Muscle layer of colon (tissue), 2 donors: ENCODE results near the gene UNC5B.
A peak's percentile ranks its signal among the peaks of the same experiment; 100 is the strongest.

Experiments
- H3K27ac ChIP-seq: one replicate; pipeline ENCODE4 v1.7.0; 2013; ENCODE audit warnings: low read depth, mild to moderate bottlenecking, low read length, moderate library complexity
- H3K27me3 ChIP-seq, 2 donors: one replicate each; pipeline ENCODE4 v1.7.0; 2013; ENCODE audit warnings: low read length in 2 of 2, mild to moderate bottlenecking in 2 of 2; ENCODE audit not compliant: insufficient read depth in 2 of 2, control insufficient read depth in 1 of 2
- H3K36me3 ChIP-seq: one replicate; pipeline ENCODE4 v1.7.0; 2013; ENCODE audit warnings: mild to moderate bottlenecking, low read length; ENCODE audit not compliant: insufficient read depth
- H3K4me1 ChIP-seq: one replicate; pipeline ENCODE4 v1.7.0; 2013; ENCODE audit warnings: mild to moderate bottlenecking, low read length; ENCODE audit not compliant: insufficient read depth
- H3K4me3 ChIP-seq, 2 donors: one replicate each; pipeline ENCODE4 v1.7.0; 2013; ENCODE audit warnings: low read length in 2 of 2, low read depth in 1 of 2, mild to moderate bottlenecking in 1 of 2, moderate library complexity in 1 of 2
- H3K9ac ChIP-seq: one replicate; pipeline ENCODE4 v1.7.0; 2013; ENCODE audit warnings: low read length
- H3K9me3 ChIP-seq: one replicate; pipeline ENCODE4 v1.7.0; 2013; ENCODE audit warnings: mild to moderate bottlenecking, low read length
- donor health status: abdominal sarcoma.
- donor health status: Adenocarcinoma of cecum.

Gene UNC5B

GRCh38 chr10:71209731-71210541, 2.4 kb upstream of the UNC5B start:
- Histone ChIP-seq H3K36me3 (no peaks in the 10 kb centered on the region), H3K27ac (no peak overlapping the region), H3K9me3 (no peaks in the 10 kb centered on the region), H3K4me1 (peaks cover 14% of the 10 kb centered on the region), H3K4me3 (no peak overlapping the region), H3K27me3 (peaks cover 8 to 27% of the 10 kb centered on the region in 2 donors), H3K9ac (no peak overlapping the region)

- H3K27ac ChIP-seq, result no peak overlapping the region
- H3K36me3 ChIP-seq, result no peaks in the 10 kb centered on the region
- H3K4me1 ChIP-seq, result peaks cover 14% of the 10 kb centered on the region
- peaks cover 8 to 27% of the 10 kb centered on the region in 2 donors for H3K27me3 ChIP-seq
- no peaks in the 10 kb centered on the region for H3K9me3 ChIP-seq
- H3K4me3 ChIP-seq, result no peak overlapping the region
- no peak overlapping the region for H3K9ac ChIP-seq
These were observed 1.9 kb upstream of the UNC5B start for GRCh38 chr10:71210542-71210871.

- no peaks in the 10 kb centered on the region for H3K36me3 ChIP-seq
- no peak overlapping the region for H3K4me3 ChIP-seq
- peaks cover 8 to 27% of the 10 kb centered on the region in 2 donors for H3K27me3 ChIP-seq
- H3K4me1 ChIP-seq, result peaks cover 17% of the 10 kb centered on the region
- H3K9ac ChIP-seq, result no peak overlapping the region
- no peaks in the 10 kb centered on the region for H3K9me3 ChIP-seq
- no peak overlapping the region for H3K27ac ChIP-seq
These were observed 1.3 kb upstream of the UNC5B start for GRCh38 chr10:71211053-71211452.

GRCh38 chr10:71211775-71212317, 524 bp upstream of the UNC5B start:
- peaks cover 8 to 24% of the 10 kb centered on the region in 2 donors for H3K27me3 ChIP-seq
- peak overlapping the region; percentile 66 to 77 for H3K4me3 ChIP-seq
- H3K9ac ChIP-seq, result no peak overlapping the region
- H3K9me3 ChIP-seq, result no peaks in the 10 kb centered on the region
- peaks cover 24% of the 10 kb centered on the region for H3K4me1 ChIP-seq
- no peaks in the 10 kb centered on the region for H3K36me3 ChIP-seq
- H3K27ac ChIP-seq, result peak overlapping the region; percentile 77

GRCh38 chr10:71213127-71213621, 804 bp downstream of the UNC5B start:
- no peaks in the 10 kb centered on the region for H3K36me3 ChIP-seq
- H3K27me3 ChIP-seq, result peaks cover 8 to 21% of the 10 kb centered on the region in 2 donors
- H3K9me3 ChIP-seq, result no peaks in the 10 kb centered on the region
- H3K4me1 ChIP-seq, result peaks cover 31% of the 10 kb centered on the region
- no peak overlapping the region for H3K9ac ChIP-seq
- peak overlapping the region; percentile 57 for H3K27ac ChIP-seq
- H3K4me3 ChIP-seq, result peak overlapping the region; percentile 66 to 77

GRCh38 chr10:71213761-71214440, 1.5 kb downstream of the UNC5B start:
- Histone ChIP-seq H3K36me3 (no peaks in the 10 kb centered on the region), H3K9ac (no peak overlapping the region), H3K27me3 (peaks cover 8 to 21% of the 10 kb centered on the region in 2 donors), H3K27ac (no peak overlapping the region), H3K4me1 (peaks cover 31% of the 10 kb centered on the region), H3K4me3 (peak overlapping the region; percentile 47 to 58), H3K9me3 (no peaks in the 10 kb centered on the region)

- no peaks in the 10 kb centered on the region for H3K36me3 ChIP-seq
- no peaks in the 10 kb centered on the region for H3K9me3 ChIP-seq
- H3K4me3 ChIP-seq, result no peak overlapping the region
- H3K27me3 ChIP-seq, result peaks cover 8 to 17% of the 10 kb centered on the region in 2 donors
- no peak overlapping the region for H3K9ac ChIP-seq
- no peak overlapping the region for H3K27ac ChIP-seq
- H3K4me1 ChIP-seq, result peaks cover 31% of the 10 kb centered on the region
These were observed 2.5 kb downstream of the UNC5B start for GRCh38 chr10:71214641-71215559.

- Histone ChIP-seq H3K4me1 (peaks cover 31% of the 10 kb centered on the region), H3K27ac (no peak overlapping the region), H3K4me3 (no peak overlapping the region), H3K9me3 (no peaks in the 10 kb centered on the region), H3K36me3 (no peaks in the 10 kb centered on the region), H3K9ac (no peak overlapping the region), H3K27me3 (peaks cover 2 to 3% of the 10 kb centered on the region in 2 donors)
These were observed 4.0 kb downstream of the UNC5B start for GRCh38 chr10:71216363-71216695.

- H3K27ac ChIP-seq, result peak overlapping the region; percentile 55
- peak overlapping the region; percentile 15 for H3K9ac ChIP-seq
- no peaks in the 10 kb centered on the region for H3K9me3 ChIP-seq
- no peaks in the 10 kb centered on the region for H3K27me3 ChIP-seq
- peaks cover 27% of the 10 kb centered on the region for H3K4me1 ChIP-seq
- no peaks in the 10 kb centered on the region for H3K36me3 ChIP-seq
- peak overlapping the region; percentile 31 to 65 for H3K4me3 ChIP-seq
These were observed 4.4 kb downstream of the UNC5B start for GRCh38 chr10:71216751-71217265.

- Histone ChIP-seq H3K4me1 (peaks cover 24% of the 10 kb centered on the region), H3K36me3 (no peaks in the 10 kb centered on the region), H3K9me3 (no peaks in the 10 kb centered on the region), H3K9ac (peak overlapping the region; percentile 15), H3K27me3 (no peaks in the 10 kb centered on the region), H3K27ac (peak overlapping the region; percentile 55), H3K4me3 (peak overlapping the region; percentile 31 to 65)
These were observed 5.1 kb downstream of the UNC5B start for GRCh38 chr10:71217266-71218045.
